H1 (cell line): Measurements from ENCODE around the gene CRAT.

Experiments
- CHD2 ChIP-seq: IDR thresholded peaks from 2 replicates; pipeline ENCODE4 v1.6.1; 2012; ENCODE audit warnings: low read length, improper control_type of control experiment
- CTCF ChIP-seq, 3 experiments: IDR thresholded peaks; 1 replicate in 2 of 3; 2 replicates in 1 of 3; pipeline versions ENCODE4 v1.5.1 to v1.6.1; 2011; ENCODE audit warnings: low read length in 3 of 3, mild to moderate bottlenecking in 3 of 3, inconsistent platforms in 2 of 3, low read depth in 1 of 3, moderate library complexity in 1 of 3; ENCODE audit not compliant: insufficient read depth in 1 of 3; ENCODE audit errors: control extremely low read depth in 1 of 3
- TEAD4 ChIP-seq: IDR thresholded peaks from 2 replicates; pipeline ENCODE4 v1.6.1; 2012; ENCODE audit warnings: low read depth, low read length, inconsistent platforms, mixed read lengths

- TF ChIP-seq CTCF (IDR thresholded peaks at IDR 0.05; ENCODE audit: control extremely low read depth in 1 of 3, insufficient read depth in 1 of 3, low read depth in 1 of 3, low read length in 3 of 3) = no peak
- no peak for TF ChIP-seq CHD2
- no peak for TF ChIP-seq TEAD4
Measured at GRCh38 chr9:129108083-129108804, 2.3 kb downstream of the CRAT start.
